Measurements from ENCODE around the gene CXCL9. TPM values are rescaled to one million over a fixed set of nuclear protein-coding genes. Genes with fewer than 3 reads are reported as not detected.

Gene CXCL9
- total RNA-seq, 4 donors from 2014 or later, result 0.13 to 0.31 TPM; not detected in 2

DNA sequence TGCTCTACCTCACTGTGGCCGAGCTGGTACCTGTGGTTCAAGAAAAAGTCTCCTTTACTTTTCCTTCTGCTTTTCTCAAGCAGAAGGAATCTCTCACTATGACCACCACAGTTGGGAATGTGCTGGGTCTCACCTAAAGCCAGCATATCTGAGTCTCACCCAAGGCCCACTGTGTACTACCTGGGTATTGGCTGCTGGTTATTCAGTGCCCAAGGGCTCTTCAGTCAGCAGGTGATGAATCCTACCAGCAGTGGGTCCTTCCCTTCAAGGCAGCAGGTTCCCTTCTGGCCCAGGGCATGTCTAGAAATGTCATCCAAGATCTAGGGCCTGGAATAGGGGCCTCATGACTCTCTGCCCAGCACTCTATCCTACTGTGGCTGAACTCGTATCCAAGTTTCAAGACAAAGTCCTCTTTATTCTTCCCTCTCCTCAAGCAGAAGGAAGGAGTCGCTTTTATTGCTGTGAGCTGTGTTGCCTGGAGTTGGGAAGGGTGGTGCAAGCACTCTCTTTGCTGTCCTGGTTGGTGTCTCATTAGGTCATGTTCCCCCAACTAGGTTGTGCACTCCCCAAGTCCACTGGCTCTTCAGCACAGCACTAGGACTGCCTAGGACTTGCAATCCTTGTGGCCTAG is 9.9 kb upstream of the CXCL9 start:
- no peak for ATAC-seq
- 83% methylated on average over 1 to 2 of the region's 3 CpGs for WGBS, 2 donors (ENCODE audit: low coverage in 1 of 2)
- TF ChIP-seq, protein P1, sequence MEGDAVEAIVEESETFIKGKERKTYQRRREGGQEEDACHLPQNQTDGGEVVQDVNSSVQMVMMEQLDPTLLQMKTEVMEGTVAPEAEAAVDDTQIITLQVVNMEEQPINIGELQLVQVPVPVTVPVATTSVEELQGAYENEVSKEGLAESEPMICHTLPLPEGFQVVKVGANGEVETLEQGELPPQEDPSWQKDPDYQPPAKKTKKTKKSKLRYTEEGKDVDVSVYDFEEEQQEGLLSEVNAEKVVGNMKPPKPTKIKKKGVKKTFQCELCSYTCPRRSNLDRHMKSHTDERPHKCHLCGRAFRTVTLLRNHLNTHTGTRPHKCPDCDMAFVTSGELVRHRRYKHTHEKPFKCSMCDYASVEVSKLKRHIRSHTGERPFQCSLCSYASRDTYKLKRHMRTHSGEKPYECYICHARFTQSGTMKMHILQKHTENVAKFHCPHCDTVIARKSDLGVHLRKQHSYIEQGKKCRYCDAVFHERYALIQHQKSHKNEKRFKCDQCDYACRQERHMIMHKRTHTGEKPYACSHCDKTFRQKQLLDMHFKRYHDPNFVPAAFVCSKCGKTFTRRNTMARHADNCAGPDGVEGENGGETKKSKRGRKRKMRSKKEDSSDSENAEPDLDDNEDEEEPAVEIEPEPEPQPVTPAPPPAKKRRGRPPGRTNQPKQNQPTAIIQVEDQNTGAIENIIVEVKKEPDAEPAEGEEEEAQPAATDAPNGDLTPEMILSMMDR (IDR thresholded peaks at IDR 0.05), result no peak
- TF ChIP-seq POLR2AphosphoS5 (IDR thresholded peaks at IDR 0.05) (no peak), EP300 (IDR thresholded peaks at IDR 0.05) (no peak), POLR2A (IDR thresholded peaks at IDR 0.05) (no peak)

DNA sequence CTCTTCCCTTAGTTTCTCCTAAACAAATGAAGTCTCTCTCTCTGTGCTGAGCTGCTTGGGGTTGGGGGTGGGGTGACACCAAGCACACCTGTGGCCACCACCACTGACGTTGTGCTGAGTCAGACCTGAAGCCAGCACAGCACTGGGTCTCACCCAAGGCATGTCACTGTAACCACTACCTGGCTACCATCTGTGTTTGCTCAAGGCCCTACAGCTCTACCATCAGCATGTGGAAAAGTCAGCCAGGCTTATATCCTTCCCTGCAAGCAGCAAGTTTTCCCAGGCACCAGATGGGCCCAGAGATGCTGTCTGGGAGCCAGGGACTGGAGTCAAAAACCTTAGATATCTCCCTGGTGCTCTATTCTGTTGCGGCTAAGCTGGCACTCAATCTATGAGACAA is 9.1 kb upstream of the CXCL9 start:
- Histone ChIP-seq H3K36me3 (no peaks in the 10 kb centered on the region), H3K4me3 (no peak overlapping the region), H3K4me1 (peaks cover 0 to 16% (median 0%) of the 10 kb centered on the region in 3 donors), H3K27ac (no peak overlapping the region), H3K9me3 (no peaks in the 10 kb centered on the region), H3K27me3 (no peaks in the 10 kb centered on the region)
- TF ChIP-seq POLR2A (IDR thresholded peaks at IDR 0.05) (no peak), POLR2AphosphoS5 (IDR thresholded peaks at IDR 0.05) (no peak), EP300 (IDR thresholded peaks at IDR 0.05) (no peak)
- TF ChIP-seq, protein P1 (IDR thresholded peaks at IDR 0.05), result no peak
- WGBS, 2 donors (ENCODE audit: low coverage in 1 of 2), result no CpG with 5 or more reads among the region's 2 CpGs
- ATAC-seq, result no peak

More for the DNA sequence above, 9.9 kb upstream of the CXCL9 start:
- Histone ChIP-seq H3K27ac (no peak overlapping the region), H3K4me1 (peaks cover 0 to 8% (median 0%) of the 10 kb centered on the region in 3 donors), H3K36me3 (no peaks in the 10 kb centered on the region), H3K9me3 (no peaks in the 10 kb centered on the region), H3K4me3 (no peak overlapping the region), H3K27me3 (no peaks in the 10 kb centered on the region)

DNA sequence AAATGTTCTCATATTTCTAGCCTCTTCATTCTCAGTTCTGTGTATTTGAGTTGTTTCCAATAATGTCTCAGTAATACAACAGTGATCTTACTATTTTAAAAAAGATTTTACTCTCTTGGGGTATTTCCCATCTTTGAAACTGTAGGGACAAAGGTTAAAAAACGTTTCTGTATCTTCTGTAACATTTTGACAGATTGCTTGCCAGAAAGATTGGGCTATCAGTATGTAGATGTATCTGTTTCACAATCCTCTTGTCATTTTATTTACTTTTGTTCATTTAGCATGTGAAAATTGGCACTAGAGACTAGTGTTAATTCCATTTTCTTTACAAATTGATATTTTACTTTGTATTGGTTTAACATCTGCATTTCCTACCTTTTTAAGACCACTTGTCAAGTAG is 6.2 kb upstream of the CXCL9 start:
- Histone ChIP-seq H3K27ac (no peak overlapping the region), H3K4me3 (no peak overlapping the region), H3K27me3 (no peaks in the 10 kb centered on the region), H3K4me1 (peaks cover 0 to 18% (median 0%) of the 10 kb centered on the region in 3 donors), H3K36me3 (no peaks in the 10 kb centered on the region), H3K9me3 (no peaks in the 10 kb centered on the region)
- ATAC-seq, result no peak
- TF ChIP-seq POLR2A (IDR thresholded peaks at IDR 0.05), result no peak
- 4 to 12% methylated on average over 1 of the region's 1 CpG for WGBS, 2 donors (ENCODE audit: low coverage in 1 of 2)

DNA sequence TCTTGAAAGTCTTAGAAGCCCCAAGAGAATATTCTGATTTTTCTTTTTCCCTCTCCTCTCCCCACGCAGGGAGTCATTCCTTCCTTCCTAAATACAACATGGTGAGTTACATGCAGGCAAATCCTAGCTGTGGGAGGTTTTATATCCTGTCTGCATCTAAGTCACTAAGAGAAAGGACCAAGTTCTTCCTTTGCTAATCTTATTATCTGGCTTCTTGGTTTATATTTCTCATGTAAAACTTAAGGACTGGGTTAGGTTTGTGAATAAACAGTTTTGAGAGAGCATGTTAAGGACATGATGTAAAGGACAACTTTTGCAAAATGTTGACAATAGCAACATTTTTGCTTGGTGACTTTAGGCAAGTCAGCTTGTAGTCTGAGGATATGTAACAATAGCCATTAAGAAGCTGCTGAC is 5.1 kb upstream of the CXCL9 start:
- no peaks in the 10 kb centered on the region for H3K27me3 ChIP-seq
- no peak for ATAC-seq
- peak overlapping the region; percentile 36 to 71 (median 60) for H3K27ac ChIP-seq
- WGBS, 2 donors (ENCODE audit: low coverage in 1 of 2), result 6 to 14% methylated on average over 1 of the region's 1 CpG
- H3K4me1 ChIP-seq, result peaks cover 0 to 18% (median 0%) of the 10 kb centered on the region in 3 donors
- H3K4me3 ChIP-seq, result peak overlapping the region in 1 of 2 donors; percentile 30
- H3K9me3 ChIP-seq, result no peaks in the 10 kb centered on the region
- TF ChIP-seq EP300 (IDR thresholded peaks at IDR 0.05), result no peak
- TF ChIP-seq, protein P1 (IDR thresholded peaks at IDR 0.05), result no peak
- no peaks in the 10 kb centered on the region for H3K36me3 ChIP-seq

DNA sequence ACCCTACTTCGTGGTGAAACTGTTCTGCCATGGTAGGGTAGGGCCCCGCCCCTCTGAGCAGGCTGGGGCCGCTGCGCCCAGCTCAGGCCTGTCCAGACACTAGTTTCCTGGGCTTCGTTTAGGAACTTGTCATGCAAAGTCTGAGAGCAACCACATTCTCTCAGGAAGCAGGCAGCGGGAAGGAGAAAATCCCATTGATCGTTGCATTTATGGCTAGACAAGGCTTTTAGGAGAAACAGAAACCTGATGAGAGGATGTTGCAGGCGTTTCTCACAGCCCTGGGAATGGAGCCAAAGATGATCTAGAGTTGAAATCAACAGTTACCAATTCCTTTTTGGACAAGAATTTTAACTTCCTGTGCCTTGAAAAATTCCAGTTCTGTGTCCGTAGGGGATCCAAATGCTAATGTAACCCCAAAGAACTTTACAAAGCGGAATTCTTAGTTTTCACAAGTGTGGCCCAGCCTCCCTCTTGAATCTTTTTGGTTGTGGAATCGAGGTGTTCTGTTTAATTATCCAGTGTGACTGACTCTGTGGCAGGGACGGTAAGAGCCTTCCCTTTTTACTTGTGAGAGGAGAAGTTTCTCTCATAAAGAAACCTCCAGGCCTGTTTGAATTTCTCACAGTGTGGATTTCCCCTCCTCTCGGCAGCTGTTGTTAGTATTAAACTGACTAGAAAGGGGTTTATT is 4.5 kb upstream of the CXCL9 start:
- peaks cover 0 to 18% (median 0%) of the 10 kb centered on the region in 3 donors for H3K4me1 ChIP-seq
- peak overlapping the region; percentile 36 to 71 (median 60) for H3K27ac ChIP-seq
- no peaks in the 10 kb centered on the region for H3K9me3 ChIP-seq
- peak overlapping the region; percentile 15 to 30 for H3K4me3 ChIP-seq
- peak; percentile 31 for ATAC-seq
- no peaks in the 10 kb centered on the region for H3K27me3 ChIP-seq
- no peaks in the 10 kb centered on the region for H3K36me3 ChIP-seq
- WGBS, 2 donors (ENCODE audit: low coverage in 1 of 2), result 17 to 24% methylated on average over 6 to 10 of the region's 13 CpGs
- TF ChIP-seq POLR2A (IDR thresholded peaks at IDR 0.05), result no peak
- TF ChIP-seq POLR2AphosphoS5 (IDR thresholded peaks at IDR 0.05), result no peak
- TF ChIP-seq, protein P1 (IDR thresholded peaks at IDR 0.05), result no peak
- no peak for TF ChIP-seq EP300 (IDR thresholded peaks at IDR 0.05)

Measured in gastroesophageal sphincter (tissue), 4 donors.